Muscle layer of duodenum (tissue), 2 donors: Measurements from ENCODE around the gene ANXA8.

Source experiments
- H3K27ac ChIP-seq: one replicate; pipeline ENCODE4 v1.7.0; 2013; ENCODE audit warnings: mild to moderate bottlenecking, low read length
- H3K27me3 ChIP-seq: one replicate; pipeline ENCODE4 v1.7.0; 2013; ENCODE audit warnings: low read depth, mild to moderate bottlenecking, control low read depth, low read length
- H3K36me3 ChIP-seq, 2 donors: one replicate each; pipeline ENCODE4 v1.7.0; 2013; ENCODE audit warnings: low read length in 2 of 2, control low read depth in 1 of 2, mild to moderate bottlenecking in 1 of 2; ENCODE audit not compliant: insufficient read depth in 2 of 2, control insufficient read depth in 1 of 2
- H3K4me1 ChIP-seq, 2 donors: one replicate each; pipeline ENCODE4 v1.7.0; 2013; ENCODE audit warnings: low read length in 2 of 2, mild to moderate bottlenecking in 2 of 2, control low read depth in 1 of 2, moderate library complexity in 1 of 2; ENCODE audit not compliant: insufficient read depth in 2 of 2, control insufficient read depth in 1 of 2
- H3K4me3 ChIP-seq, 2 donors: one replicate each; pipeline ENCODE4 v1.7.0; 2013; ENCODE audit warnings: low read length in 2 of 2, low read depth in 1 of 2, mild to moderate bottlenecking in 1 of 2
- H3K9me3 ChIP-seq, 2 donors: one replicate each; pipeline ENCODE4 v1.7.0; 2013; ENCODE audit warnings: low read length in 2 of 2, control low read depth in 1 of 2, mild to moderate bottlenecking in 1 of 2; ENCODE audit not compliant: control insufficient read depth in 1 of 2
- donor health status: healthy.

The ANXA8 gene

GRCh38 chr10:47442351-47442750 is 41.6 kb downstream of the ANXA8 start:
- H3K27me3 ChIP-seq: no peaks in the 10 kb centered on the region
- H3K4me1 ChIP-seq: no peaks in the 10 kb centered on the region
- H3K36me3 ChIP-seq: no peaks in the 10 kb centered on the region
- H3K4me3 ChIP-seq: no peak overlapping the region
- no peak overlapping the region for H3K27ac ChIP-seq
- peaks cover 4 to 26% of the 10 kb centered on the region in 2 donors for H3K9me3 ChIP-seq

GRCh38 chr10:47441938-47442337 is 42.0 kb downstream of the ANXA8 start:
- H3K27me3 ChIP-seq: no peaks in the 10 kb centered on the region
- H3K27ac ChIP-seq: no peak overlapping the region
- H3K4me3 ChIP-seq: no peak overlapping the region
- H3K9me3 ChIP-seq: peaks cover 4 to 26% of the 10 kb centered on the region in 2 donors
- H3K4me1 ChIP-seq: no peaks in the 10 kb centered on the region
- H3K36me3 ChIP-seq: no peaks in the 10 kb centered on the region

DNA sequence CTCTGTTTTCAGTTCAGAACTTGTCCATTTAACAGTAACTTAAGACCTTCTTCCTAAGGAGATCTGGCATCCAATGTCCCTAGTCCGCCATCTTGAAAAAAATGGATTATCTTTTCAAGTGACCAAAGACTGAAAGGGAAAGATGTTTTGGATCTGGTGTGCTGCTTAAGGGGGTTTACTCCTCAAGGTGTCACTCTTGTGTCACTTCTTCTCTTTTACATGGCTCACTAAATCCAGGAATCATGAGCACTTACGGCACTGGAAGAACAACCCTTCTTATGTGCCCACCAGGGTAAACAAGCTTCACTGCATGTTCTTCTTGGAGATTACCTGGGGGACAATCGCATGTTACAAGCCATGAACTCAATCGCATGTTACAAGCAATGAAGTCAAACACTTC is 43.7 kb downstream of the ANXA8 start:
- H3K9me3 ChIP-seq: peaks cover 0 to 11% of the 10 kb centered on the region in 2 donors
- H3K36me3 ChIP-seq: no peaks in the 10 kb centered on the region
- H3K4me1 ChIP-seq: no peaks in the 10 kb centered on the region
- no peak overlapping the region for H3K27ac ChIP-seq
- H3K4me3 ChIP-seq: no peak overlapping the region
- no peaks in the 10 kb centered on the region for H3K27me3 ChIP-seq

- Histone ChIP-seq H3K27me3 (no peaks in the 10 kb centered on the region), H3K4me3 (no peak overlapping the region), H3K36me3 (no peaks in the 10 kb centered on the region), H3K9me3 (peaks cover 0 to 2% of the 10 kb centered on the region in 2 donors), H3K27ac (no peak overlapping the region), H3K4me1 (no peaks in the 10 kb centered on the region)
These were observed 44.9 kb downstream of the ANXA8 start for GRCh38 chr10:47438857-47439474.

DNA sequence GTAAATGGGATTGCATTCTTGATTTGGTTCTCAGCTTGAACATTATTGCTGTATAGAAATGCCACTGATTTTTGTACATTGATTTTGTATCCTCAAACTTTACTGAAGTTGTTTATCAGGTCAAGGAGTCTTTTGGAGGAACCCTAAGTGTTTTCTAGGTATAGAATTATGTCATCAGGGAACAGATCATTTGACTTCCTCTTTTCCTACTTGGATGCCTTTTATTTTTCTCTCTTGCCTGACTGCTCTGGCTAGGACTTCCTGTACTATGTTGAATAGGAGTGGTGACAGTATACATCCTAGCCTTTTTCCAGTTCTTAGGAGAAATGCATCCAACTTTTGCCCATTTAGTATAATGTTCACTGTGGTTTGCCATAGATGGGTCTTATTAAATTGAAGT is 48.8 kb downstream of the ANXA8 start:
- no peak overlapping the region for H3K4me3 ChIP-seq
- no peaks in the 10 kb centered on the region for H3K4me1 ChIP-seq
- no peak overlapping the region for H3K27ac ChIP-seq
- H3K36me3 ChIP-seq: no peaks in the 10 kb centered on the region
- H3K27me3 ChIP-seq: no peaks in the 10 kb centered on the region
- no peaks in the 10 kb centered on the region for H3K9me3 ChIP-seq

- Histone ChIP-seq H3K36me3 (no peaks in the 10 kb centered on the region), H3K9me3 (no peaks in the 10 kb centered on the region), H3K27me3 (no peaks in the 10 kb centered on the region), H3K27ac (no peak overlapping the region), H3K4me3 (no peak overlapping the region), H3K4me1 (no peaks in the 10 kb centered on the region)
These were observed 58.0 kb downstream of the ANXA8 start for GRCh38 chr10:47425813-47426419.

GRCh38 chr10:47424231-47424630 is 59.7 kb downstream of the ANXA8 start:
- Histone ChIP-seq H3K9me3 (no peaks in the 10 kb centered on the region), H3K4me1 (no peaks in the 10 kb centered on the region), H3K27ac (no peak overlapping the region), H3K27me3 (no peaks in the 10 kb centered on the region), H3K36me3 (no peaks in the 10 kb centered on the region), H3K4me3 (no peak overlapping the region)

GRCh38 chr10:47423476-47423875 is 60.4 kb downstream of the ANXA8 start:
- Histone ChIP-seq H3K4me1 (no peaks in the 10 kb centered on the region), H3K36me3 (no peaks in the 10 kb centered on the region), H3K9me3 (no peaks in the 10 kb centered on the region), H3K4me3 (no peak overlapping the region), H3K27me3 (no peaks in the 10 kb centered on the region), H3K27ac (no peak overlapping the region)

GRCh38 chr10:47421057-47421952 is 62.6 kb downstream of the ANXA8 start:
- no peaks in the 10 kb centered on the region for H3K36me3 ChIP-seq
- H3K27me3 ChIP-seq: no peaks in the 10 kb centered on the region
- no peak overlapping the region for H3K4me3 ChIP-seq
- H3K4me1 ChIP-seq: no peaks in the 10 kb centered on the region
- no peaks in the 10 kb centered on the region for H3K9me3 ChIP-seq
- H3K27ac ChIP-seq: no peak overlapping the region

DNA sequence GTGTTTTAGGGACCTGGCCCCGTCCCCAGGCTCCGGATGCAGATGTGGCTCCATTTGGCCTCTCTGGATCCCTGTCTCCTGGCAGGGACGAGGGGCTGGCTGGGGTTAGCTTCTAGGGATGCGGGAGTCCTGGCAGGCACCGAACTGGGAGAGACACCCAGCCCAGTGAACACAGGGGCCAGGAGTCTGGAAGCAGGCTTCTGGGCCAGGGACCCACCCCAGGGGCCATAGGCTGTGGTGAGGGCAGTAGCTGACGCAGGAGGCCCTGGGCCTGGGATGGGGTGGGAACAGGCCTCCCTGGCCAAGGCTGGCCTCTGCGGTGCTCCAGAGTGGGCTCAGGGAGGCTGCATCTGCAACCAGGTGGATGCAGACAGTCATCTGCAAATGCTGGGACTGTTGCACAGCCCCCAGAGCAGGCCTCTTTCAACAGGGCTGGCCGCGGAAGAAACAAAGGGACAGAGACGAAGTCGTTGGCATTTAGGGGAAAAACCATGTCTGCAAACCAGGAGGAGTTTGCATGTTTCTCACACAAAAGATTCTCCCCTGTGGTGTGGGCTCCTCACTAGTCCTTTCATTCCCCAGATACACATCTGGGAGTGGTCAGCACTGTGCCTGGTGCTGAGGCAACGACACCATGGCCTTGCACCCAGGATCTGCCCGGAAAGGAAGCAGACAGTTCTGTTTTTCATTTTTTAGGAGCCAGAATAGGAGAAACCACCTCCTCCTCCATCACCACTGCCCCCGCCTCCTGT is 63.4 kb downstream of the ANXA8 start:
- Histone ChIP-seq H3K4me3 (no peak overlapping the region), H3K4me1 (no peaks in the 10 kb centered on the region), H3K9me3 (no peaks in the 10 kb centered on the region), H3K27ac (no peak overlapping the region), H3K36me3 (no peaks in the 10 kb centered on the region), H3K27me3 (no peaks in the 10 kb centered on the region)

DNA sequence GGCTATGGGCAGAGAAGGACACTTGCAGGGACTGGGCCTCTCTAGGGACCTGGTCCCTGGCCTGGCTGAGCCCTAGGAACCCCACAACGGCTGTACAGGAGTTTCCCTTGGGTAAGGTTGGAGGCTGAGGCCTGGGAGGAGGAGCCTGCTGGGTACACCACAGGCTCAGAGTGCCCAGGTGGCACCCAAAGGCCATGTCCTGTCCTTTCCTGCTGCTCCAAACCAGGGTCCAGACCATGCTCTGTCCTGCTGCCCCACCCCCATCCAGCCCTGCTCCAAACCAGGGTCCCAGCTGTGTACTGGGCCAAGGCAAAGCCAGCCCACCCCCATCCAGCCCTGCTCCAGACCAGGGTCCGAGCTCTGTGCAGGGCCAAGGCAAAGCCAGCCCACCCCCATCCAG is 64.5 kb downstream of the ANXA8 start:
- no peak overlapping the region for H3K27ac ChIP-seq
- H3K36me3 ChIP-seq: no peaks in the 10 kb centered on the region
- no peaks in the 10 kb centered on the region for H3K9me3 ChIP-seq
- H3K27me3 ChIP-seq: no peaks in the 10 kb centered on the region
- no peaks in the 10 kb centered on the region for H3K4me1 ChIP-seq
- H3K4me3 ChIP-seq: no peak overlapping the region
